ENCODE measurements around the gene SFXN1.
A peak's percentile ranks its signal among the peaks of the same experiment; 100 is the strongest.
"Not testable (repeated sequence)": the region's sequence is repeated elsewhere in the genome, so short reads cannot be mapped to it uniquely, and the experiment has no call there.

Gene SFXN1

GRCh38 chr5:175520321-175520720 lies 42.0 kb downstream of the SFXN1 start:
- no CpG with 5 or more reads among the region's 5 CpGs for WGBS (ENCODE audit: insufficient coverage, insufficient read length)
- peaks cover 13% of the 10 kb centered on the region; the same call in 1 of the 2 replicates for H3K36me3 ChIP-seq (ENCODE audit: control insufficient read depth, insufficient read depth, low read length)
- no peaks in the 10 kb centered on the region for H3K9me3 ChIP-seq (ENCODE audit: control insufficient read depth, insufficient read depth, low read length)
- DNase-seq (ENCODE audit: low read depth, low spot score) = no peak
- no peak overlapping the region for H3K4me3 ChIP-seq (ENCODE audit: low read length)
- no peaks in the 10 kb centered on the region for H3K27me3 ChIP-seq (ENCODE audit: control insufficient read depth, insufficient read depth, low read length)
- no peaks in the 10 kb centered on the region for H3K4me1 ChIP-seq (ENCODE audit: control insufficient read depth, insufficient read depth, low read length)
- no peak overlapping the region for H3K27ac ChIP-seq (ENCODE audit: low read length)

GRCh38 chr5:175520873-175521272 lies 42.5 kb downstream of the SFXN1 start:
- Histone ChIP-seq H3K27ac (ENCODE audit: low read length) (no peak overlapping the region), H3K4me1 (ENCODE audit: control insufficient read depth, insufficient read depth, low read length) (no peaks in the 10 kb centered on the region), H3K27me3 (ENCODE audit: control insufficient read depth, insufficient read depth, low read length) (no peaks in the 10 kb centered on the region), H3K9me3 (ENCODE audit: control insufficient read depth, insufficient read depth, low read length) (no peaks in the 10 kb centered on the region), H3K36me3 (ENCODE audit: control insufficient read depth, insufficient read depth, low read length) (peaks cover 13% of the 10 kb centered on the region; the same call in 1 of the 2 replicates), H3K4me3 (ENCODE audit: low read length) (no peak overlapping the region)
- DNase-seq (ENCODE audit: low read depth, low spot score) = no peak
- WGBS (ENCODE audit: insufficient coverage, insufficient read length) = no CpG with 5 or more reads among the region's 2 CpGs

GRCh38 chr5:175521313-175521833 lies 43.0 kb downstream of the SFXN1 start:
- Histone ChIP-seq H3K27me3 (ENCODE audit: control insufficient read depth, insufficient read depth, low read length) (no peaks in the 10 kb centered on the region), H3K27ac (ENCODE audit: low read length) (no peak overlapping the region), H3K4me3 (ENCODE audit: low read length) (no peak overlapping the region), H3K9me3 (ENCODE audit: control insufficient read depth, insufficient read depth, low read length) (no peaks in the 10 kb centered on the region), H3K36me3 (ENCODE audit: control insufficient read depth, insufficient read depth, low read length) (peaks cover 16% of the 10 kb centered on the region; the same call in 1 of the 2 replicates), H3K4me1 (ENCODE audit: control insufficient read depth, insufficient read depth, low read length) (no peaks in the 10 kb centered on the region)
- WGBS (ENCODE audit: insufficient coverage, insufficient read length) = no CpG with 5 or more reads among the region's 4 CpGs
- DNase-seq (ENCODE audit: low read depth, low spot score) = no peak

- no peak for DNase-seq (ENCODE audit: low read depth, low spot score)
- Histone ChIP-seq H3K9me3 (ENCODE audit: control insufficient read depth, insufficient read depth, low read length) (no peaks in the 10 kb centered on the region), H3K27ac (ENCODE audit: low read length) (no peak overlapping the region), H3K36me3 (ENCODE audit: control insufficient read depth, insufficient read depth, low read length) (peaks cover 16% of the 10 kb centered on the region; the same call in 1 of the 2 replicates), H3K27me3 (ENCODE audit: control insufficient read depth, insufficient read depth, low read length) (no peaks in the 10 kb centered on the region), H3K4me3 (ENCODE audit: low read length) (no peak overlapping the region), H3K4me1 (ENCODE audit: control insufficient read depth, insufficient read depth, low read length) (no peaks in the 10 kb centered on the region)
These were observed 44.9 kb downstream of the SFXN1 start for GRCh38 chr5:175523292-175523691.

DNA sequence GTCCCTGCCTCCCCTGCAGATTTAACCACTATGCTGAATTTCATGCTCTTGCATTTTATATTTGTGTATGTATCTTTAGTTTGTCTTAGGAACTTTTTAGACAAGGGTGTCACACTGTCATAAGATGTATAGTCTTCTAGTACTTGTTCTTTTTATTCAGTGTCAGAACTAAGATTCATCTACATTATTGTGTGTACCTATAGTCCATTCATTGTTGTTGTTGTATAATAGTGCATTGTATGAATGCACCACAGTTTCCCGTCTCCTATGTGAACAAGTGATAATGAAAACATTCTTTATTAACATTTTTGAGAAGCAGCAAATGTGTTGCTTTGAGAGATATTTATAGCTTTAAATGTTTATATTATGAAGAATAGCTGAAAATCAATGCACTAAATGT lies 45.9 kb downstream of the SFXN1 start:
- DNase-seq (ENCODE audit: low read depth, low spot score) = no peak
- no peaks in the 10 kb centered on the region for H3K9me3 ChIP-seq (ENCODE audit: control insufficient read depth, insufficient read depth, low read length)
- no peaks in the 10 kb centered on the region for H3K27me3 ChIP-seq (ENCODE audit: control insufficient read depth, insufficient read depth, low read length)
- H3K4me1 ChIP-seq (ENCODE audit: control insufficient read depth, insufficient read depth, low read length) = no peaks in the 10 kb centered on the region
- no peak overlapping the region for H3K27ac ChIP-seq (ENCODE audit: low read length)
- no peak overlapping the region for H3K4me3 ChIP-seq (ENCODE audit: low read length)
- no CpG with 5 or more reads among the region's 1 CpG for WGBS (ENCODE audit: insufficient coverage, insufficient read length)
- peaks cover 16% of the 10 kb centered on the region; the same call in 1 of the 2 replicates for H3K36me3 ChIP-seq (ENCODE audit: control insufficient read depth, insufficient read depth, low read length)

GRCh38 chr5:175526691-175527090 lies 48.3 kb downstream of the SFXN1 start:
- no peaks in the 10 kb centered on the region for H3K4me1 ChIP-seq (ENCODE audit: control insufficient read depth, insufficient read depth, low read length)
- no CpG with 5 or more reads among the region's 6 CpGs for WGBS (ENCODE audit: insufficient coverage, insufficient read length)
- H3K9me3 ChIP-seq (ENCODE audit: control insufficient read depth, insufficient read depth, low read length) = no peaks in the 10 kb centered on the region
- no peak overlapping the region for H3K27ac ChIP-seq (ENCODE audit: low read length)
- H3K36me3 ChIP-seq (ENCODE audit: control insufficient read depth, insufficient read depth, low read length) = peaks cover 13% of the 10 kb centered on the region; the same call in 1 of the 2 replicates
- H3K27me3 ChIP-seq (ENCODE audit: control insufficient read depth, insufficient read depth, low read length) = no peaks in the 10 kb centered on the region
- DNase-seq (ENCODE audit: low read depth, low spot score) = no peak
- no peak overlapping the region for H3K4me3 ChIP-seq (ENCODE audit: low read length)

- Histone ChIP-seq H3K27me3 (ENCODE audit: control insufficient read depth, insufficient read depth, low read length) (no peaks in the 10 kb centered on the region), H3K4me1 (ENCODE audit: control insufficient read depth, insufficient read depth, low read length) (peaks cover 8% of the 10 kb centered on the region), H3K4me3 (ENCODE audit: low read length) (no peak overlapping the region), H3K27ac (ENCODE audit: low read length) (no peak overlapping the region), H3K9me3 (ENCODE audit: control insufficient read depth, insufficient read depth, low read length) (no peaks in the 10 kb centered on the region), H3K36me3 (ENCODE audit: control insufficient read depth, insufficient read depth, low read length) (peaks cover 4% of the 10 kb centered on the region; the same call in 1 of the 2 replicates)
- no peak for DNase-seq (ENCODE audit: low read depth, low spot score)
- no CpG with 5 or more reads among the region's 2 CpGs for WGBS (ENCODE audit: insufficient coverage, insufficient read length)
These were observed 53.0 kb downstream of the SFXN1 start for GRCh38 chr5:175531361-175531760.

DNA sequence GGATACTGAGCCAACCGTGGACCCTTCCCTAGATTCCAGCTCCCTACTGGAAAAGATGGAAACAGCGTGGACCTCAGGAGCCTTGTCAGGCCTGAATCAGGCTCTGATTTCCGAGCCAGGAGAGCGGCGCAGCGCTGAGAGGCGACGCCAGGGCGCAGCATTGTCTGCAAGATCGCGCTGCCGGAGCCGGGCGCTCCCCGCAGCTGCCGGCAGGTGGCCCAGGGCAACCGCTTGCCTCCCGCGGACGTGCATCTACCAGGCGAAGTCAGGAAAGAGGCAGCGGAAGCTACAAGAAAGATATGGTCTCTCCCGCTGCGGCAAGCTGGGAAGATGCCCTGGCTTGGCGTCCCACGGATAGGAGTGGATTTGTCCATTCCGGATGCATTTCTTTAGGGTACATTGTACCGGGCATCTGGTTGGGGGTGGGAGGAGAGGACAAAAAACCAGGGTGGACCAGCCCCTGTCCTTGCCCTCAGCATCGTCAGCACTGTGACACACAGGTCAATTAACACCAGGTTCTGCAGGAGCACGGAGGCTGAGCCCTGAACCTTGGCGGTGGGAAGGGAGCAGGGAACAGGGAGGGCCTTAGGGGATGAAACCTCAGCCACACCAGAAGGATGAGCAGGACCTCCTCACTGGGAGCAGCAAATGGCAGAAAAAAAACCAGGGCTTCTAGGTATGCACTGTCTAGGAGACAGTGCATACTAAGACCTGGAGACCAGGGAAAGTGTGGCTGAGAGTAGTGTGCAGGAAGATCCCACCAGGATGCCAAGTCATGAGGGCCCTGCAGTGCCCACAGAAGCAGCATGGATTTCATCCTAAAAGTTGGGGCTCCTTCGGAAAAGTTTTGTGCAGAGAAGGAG lies 55.9 kb downstream of the SFXN1 start:
- Histone ChIP-seq H3K9me3 (ENCODE audit: control insufficient read depth, insufficient read depth, low read length) (no peaks in the 10 kb centered on the region), H3K27me3 (ENCODE audit: control insufficient read depth, insufficient read depth, low read length) (no peaks in the 10 kb centered on the region), H3K27ac (ENCODE audit: low read length) (no peak overlapping the region), H3K36me3 (ENCODE audit: control insufficient read depth, insufficient read depth, low read length) (no peaks in the 10 kb centered on the region), H3K4me1 (ENCODE audit: control insufficient read depth, insufficient read depth, low read length) (peaks cover 8% of the 10 kb centered on the region), H3K4me3 (ENCODE audit: low read length) (no peak overlapping the region)
- WGBS (ENCODE audit: insufficient coverage, insufficient read length) = no CpG with 5 or more reads among the region's 32 CpGs
- peak; percentile 91 for DNase-seq (ENCODE audit: low read depth, low spot score)

- not testable (repeated sequence) for H3K4me3 ChIP-seq (ENCODE audit: low read length); DNase-seq (ENCODE audit: low read depth, low spot score); H3K9me3 ChIP-seq (ENCODE audit: control insufficient read depth, insufficient read depth, low read length); H3K27ac ChIP-seq (ENCODE audit: low read length); H3K27me3 ChIP-seq (ENCODE audit: control insufficient read depth, insufficient read depth, low read length); H3K36me3 ChIP-seq (ENCODE audit: control insufficient read depth, insufficient read depth, low read length); H3K4me1 ChIP-seq (ENCODE audit: control insufficient read depth, insufficient read depth, low read length)
- WGBS (ENCODE audit: insufficient coverage, insufficient read length) = no CpG with 5 or more reads among the region's 3 CpGs
These were observed 57.0 kb downstream of the SFXN1 start for GRCh38 chr5:175535331-175535730.

DNA sequence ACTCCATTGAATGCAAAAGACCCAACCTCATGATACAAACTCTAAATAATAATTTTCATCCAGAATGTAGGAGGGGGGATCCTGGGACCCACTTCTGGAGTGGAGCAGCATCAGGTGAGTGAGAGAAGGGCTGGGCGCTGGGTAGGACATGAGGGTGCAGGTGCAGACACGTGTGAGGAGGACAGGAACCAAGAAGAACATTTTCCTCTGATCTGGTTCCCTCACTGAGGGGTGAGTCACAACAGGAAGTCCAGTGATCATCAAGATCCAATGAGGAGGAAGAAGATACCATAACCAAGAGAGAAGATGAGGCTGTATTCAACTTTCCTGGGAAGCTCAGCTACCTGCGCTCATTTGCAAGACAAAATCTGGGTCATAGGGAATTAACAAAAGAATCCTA lies 57.4 kb downstream of the SFXN1 start:
- no peak overlapping the region for H3K4me3 ChIP-seq (ENCODE audit: low read length)
- DNase-seq (ENCODE audit: low read depth, low spot score) = no peak
- no CpG with 5 or more reads among the region's 3 CpGs for WGBS (ENCODE audit: insufficient coverage, insufficient read length)
- H3K4me1 ChIP-seq (ENCODE audit: control insufficient read depth, insufficient read depth, low read length) = peaks cover 8% of the 10 kb centered on the region
- H3K9me3 ChIP-seq (ENCODE audit: control insufficient read depth, insufficient read depth, low read length) = no peaks in the 10 kb centered on the region
- H3K27ac ChIP-seq (ENCODE audit: low read length) = no peak overlapping the region
- H3K36me3 ChIP-seq (ENCODE audit: control insufficient read depth, insufficient read depth, low read length) = no peaks in the 10 kb centered on the region
- no peaks in the 10 kb centered on the region for H3K27me3 ChIP-seq (ENCODE audit: control insufficient read depth, insufficient read depth, low read length)

DNA sequence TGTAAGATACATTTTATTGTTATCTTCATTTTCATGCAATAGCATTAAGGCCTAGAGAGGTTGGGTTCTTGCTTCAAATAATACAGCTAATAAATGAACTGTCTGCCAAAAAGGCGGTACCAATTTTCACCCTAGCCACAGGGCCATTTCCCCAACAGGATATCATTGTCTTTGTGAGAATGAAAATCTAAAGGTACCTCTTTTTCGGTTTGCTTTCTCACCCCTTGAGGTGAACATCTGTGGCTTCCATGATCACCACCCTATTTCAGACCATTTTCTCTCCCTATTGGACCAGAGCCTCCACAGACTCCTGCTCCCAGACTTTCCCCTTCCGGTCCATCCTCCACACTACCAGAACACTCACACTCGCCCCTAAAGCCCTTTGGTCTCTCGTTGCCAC lies 60.2 kb downstream of the SFXN1 start:
- Histone ChIP-seq H3K4me3 (ENCODE audit: low read length) (no peak overlapping the region), H3K4me1 (ENCODE audit: control insufficient read depth, insufficient read depth, low read length) (peaks cover 8% of the 10 kb centered on the region), H3K27ac (ENCODE audit: low read length) (no peak overlapping the region), H3K36me3 (ENCODE audit: control insufficient read depth, insufficient read depth, low read length) (no peaks in the 10 kb centered on the region), H3K9me3 (ENCODE audit: control insufficient read depth, insufficient read depth, low read length) (no peaks in the 10 kb centered on the region), H3K27me3 (ENCODE audit: control insufficient read depth, insufficient read depth, low read length) (no peaks in the 10 kb centered on the region)
- no peak for DNase-seq (ENCODE audit: low read depth, low spot score)
- no CpG with 5 or more reads among the region's 5 CpGs for WGBS (ENCODE audit: insufficient coverage, insufficient read length)
